Endothelial cell of umbilical vein (primary cell): Measurements from ENCODE around the gene FLNB. TPM values are rescaled to one million over a fixed set of nuclear protein-coding genes. Genes with fewer than 3 reads are reported as not detected.

Experiments
- BruUV-seq: library from RNA; stranded (reverse); fragments of 400-500 nt; replicated peaks from 2 replicates; lab custom pipeline; 2021; lab: Mats Ljungman, UMichigan
- CTCF ChIA-PET: fragments of 300-600, 350-600 bp; sonication (Branson Sonifier 250); formaldehyde crosslinking; loops from one replicate; lab custom pipeline; 2021; ENCODE audit warnings: antibody characterized with exemption, inconsistent platforms; lab: Charles Lee
- POLR2A ChIA-PET: fragments of 300-600, 350-600 bp; sonication (Branson Sonifier 250); formaldehyde crosslinking; loops from one replicate; lab custom pipeline; 2021; ENCODE audit warnings: antibody characterized with exemption, inconsistent platforms; lab: Charles Lee
- DNase-seq: peaks from one replicate; pipeline ENCODE4 v3.0.0-alpha.2; 2011; ENCODE audit warnings: low read depth, low spot score
- FAIRE-seq: peaks from 2 replicates; lab custom pipeline; 2011; peaks lifted over from hg19 to GRCh38; lab: Jason Lieb, UNC
- H2AFZ ChIP-seq: 2 replicates; pipeline ENCODE4 v1.6.0; 2012; ENCODE audit warnings: low read depth, low read length, control low read depth, inconsistent platforms
- H3K27ac ChIP-seq: 2 replicates; pipeline ENCODE4 v1.5.1; 2011; ENCODE audit warnings: low read depth, mild to moderate bottlenecking, control low read depth, low read length, moderate library complexity; ENCODE audit not compliant: insufficient read depth
- H3K27me3 ChIP-seq, 2 experiments: 2 replicates each; pipeline versions ENCODE4 v1.6.0 to v1.6.1; 2011; ENCODE audit warnings: low read length in 2 of 2, mixed read lengths in 1 of 2; ENCODE audit not compliant: control insufficient read depth in 2 of 2, insufficient read depth in 2 of 2
- H3K36me3 ChIP-seq, 2 experiments: 2 replicates in 1 of 2; 3 replicates in 1 of 2; pipeline ENCODE4 v1.5.1; 2011; ENCODE audit warnings: low read length in 2 of 2, mild to moderate bottlenecking in 1 of 2, moderate library complexity in 1 of 2; ENCODE audit not compliant: control insufficient read depth in 2 of 2, insufficient read depth in 2 of 2; ENCODE audit errors: extremely low read depth in 1 of 2
- H3K4me1 ChIP-seq: 3 replicates; pipeline ENCODE4 v1.5.1; 2011; ENCODE audit warnings: mild to moderate bottlenecking, low read length; ENCODE audit not compliant: control insufficient read depth, insufficient read depth; ENCODE audit errors: extremely low read depth
- H3K4me2 ChIP-seq: 2 replicates; pipeline ENCODE4 v1.6.1; 2011; ENCODE audit warnings: low read length, control low read depth, mixed read lengths; ENCODE audit not compliant: insufficient read depth
- H3K4me3 ChIP-seq, 3 experiments: fragments of 200-600 bp in 1 of 3; sonication (generic), shearing (Covaris generic) in 1 of 3; replicated peaks in 1 of 3; 2 replicates each; pipeline ENCODE4 v1.5.1; 2011 to 2016; ENCODE audit warnings: control low read depth in 3 of 3, low read length in 3 of 3, mild to moderate bottlenecking in 2 of 3, inconsistent platforms in 1 of 3, low read depth in 1 of 3, moderate library complexity in 1 of 3; ENCODE audit not compliant: insufficient read depth in 1 of 3
- H3K79me2 ChIP-seq: 2 replicates; pipeline ENCODE4 v1.6.0; 2012; ENCODE audit warnings: low read length, inconsistent platforms; ENCODE audit not compliant: control insufficient read depth, insufficient read depth
- H3K9ac ChIP-seq: replicated peaks from 2 replicates; pipeline ENCODE3; 2011; ENCODE audit warnings: low read length, control low read depth; ENCODE audit not compliant: insufficient read depth; ENCODE audit errors: extremely low read depth
- H3K9me1 ChIP-seq: replicated peaks from 3 replicates; pipeline ENCODE4 v1.6.0; 2011; ENCODE audit warnings: mild to moderate bottlenecking, low read length; ENCODE audit not compliant: control insufficient read depth, insufficient read depth; ENCODE audit errors: extremely low read depth
- H3K9me3 ChIP-seq: replicated peaks from 2 replicates; pipeline ENCODE4 v1.5.1; 2012; ENCODE audit warnings: low read length, inconsistent platforms; ENCODE audit not compliant: control insufficient read depth, insufficient read depth
- H4K20me1 ChIP-seq: replicated peaks from 2 replicates; pipeline ENCODE3; 2011; ENCODE audit warnings: mild to moderate bottlenecking, low read length; ENCODE audit not compliant: control insufficient read depth, insufficient read depth; ENCODE audit errors: extremely low read depth
- EZH2 ChIP-seq: IDR thresholded peaks from 2 replicates; pipeline ENCODE4 v1.6.1; 2012; ENCODE audit warnings: borderline replicate concordance, low read depth, mild to moderate bottlenecking, moderate library complexity, low read length, inconsistent platforms; ENCODE audit not compliant: severe bottlenecking
- JUN ChIP-seq: IDR thresholded peaks from 2 replicates; pipeline ENCODE4 v1.6.1; 2011; ENCODE audit warnings: borderline replicate concordance, low read depth; ENCODE audit not compliant: insufficient read length, insufficient read depth
- MYC ChIP-seq: IDR thresholded peaks from one replicate; pipeline ENCODE4 v1.6.1; 2011; ENCODE audit warnings: mild to moderate bottlenecking, low read depth, low read length
- POLR2A ChIP-seq: IDR thresholded peaks from 2 replicates; pipeline ENCODE4 v1.6.1; 2012; ENCODE audit warnings: low read depth, mild to moderate bottlenecking, control low read depth, low read length
- dilution Hi-C: fragments of 300-500 bp; cut with MboI; formaldehyde crosslinking; loops from one replicate; pipeline ENCODE4 v1.15.0; 2019; ENCODE audit warnings: low sequenced_read_pairs; ENCODE audit not compliant: extremely low pct_ligation_motif_present
- intact Hi-C: fragments of 100-400 bp; cut with micrococcal nuclease; formaldehyde crosslinking; loops from one replicate; pipeline ENCODE4 v1.10.0; 2022
- polyA plus RNA-seq, 4 experiments: library from polyadenylated mRNA; depleted of rRNA in 3 of 4; stranded (reverse) in 3 of 4; unstranded in 1 of 4; fragments of >200 nt; gene quantifications; 2 replicates each; pipeline versions ENCODE4 v1.2.1 to v1.2.3, GENCODE V29; 2011 to 2012; ENCODE audit warnings: missing spikeins in 1 of 4
- total RNA-seq: library from RNA; stranded (reverse); gene quantifications from 2 replicates; pipeline ENCODE4 v1.2.3, GENCODE V29; 2021
- TF ChIP-seq, protein P1 (sequence below), 2 donors: IDR thresholded peaks; 1 replicate in 1 of 2; 2 replicates in 1 of 2; pipeline ENCODE4 v1.5.1; 2011; ENCODE audit warnings: low read length in 2 of 2, mild to moderate bottlenecking in 2 of 2, moderate library complexity in 2 of 2, control low read depth in 1 of 2, inconsistent platforms in 1 of 2, low read depth in 1 of 2; ENCODE audit not compliant: insufficient read depth in 1 of 2; ENCODE audit errors: extremely low read depth in 1 of 2
- TF ChIP-seq, protein P2 (sequence below): IDR thresholded peaks from 2 replicates; pipeline ENCODE4 v1.6.1; 2011; ENCODE audit not compliant: insufficient read depth, insufficient read length

The FLNB gene
- total and polyA plus RNA-seq, 2 donors (not counting 3 experiments of a cell fraction or from before 2014, with no cell fraction given) = 479 to 670 TPM

DNA sequence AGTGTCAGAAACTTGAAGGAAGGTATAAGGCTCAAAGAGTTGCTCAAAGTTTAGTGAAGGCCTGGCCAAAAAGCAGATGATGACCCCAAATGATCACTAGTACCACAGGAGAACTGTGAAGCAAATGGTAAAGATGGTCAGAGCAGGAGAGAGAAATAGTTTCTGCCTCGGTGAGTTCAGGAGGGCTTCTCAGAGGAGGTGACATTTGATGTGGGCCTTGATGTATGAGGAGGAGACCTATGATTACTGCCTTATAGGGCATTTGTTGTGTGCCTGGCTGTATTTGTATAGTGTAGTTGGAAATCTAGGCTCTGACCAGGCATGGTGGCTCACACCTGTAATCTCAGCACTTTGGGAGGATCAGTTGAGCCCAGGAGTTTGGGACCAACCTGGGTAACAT is 152.2 kb downstream of the FLNB start:
- H3K79me2 ChIP-seq = peaks cover 10% of the 10 kb centered on the region
- TF ChIP-seq EZH2 (no peak), MYC (no peak), POLR2A (no peak), JUN (no peak)
- TF ChIP-seq, protein P1, sequence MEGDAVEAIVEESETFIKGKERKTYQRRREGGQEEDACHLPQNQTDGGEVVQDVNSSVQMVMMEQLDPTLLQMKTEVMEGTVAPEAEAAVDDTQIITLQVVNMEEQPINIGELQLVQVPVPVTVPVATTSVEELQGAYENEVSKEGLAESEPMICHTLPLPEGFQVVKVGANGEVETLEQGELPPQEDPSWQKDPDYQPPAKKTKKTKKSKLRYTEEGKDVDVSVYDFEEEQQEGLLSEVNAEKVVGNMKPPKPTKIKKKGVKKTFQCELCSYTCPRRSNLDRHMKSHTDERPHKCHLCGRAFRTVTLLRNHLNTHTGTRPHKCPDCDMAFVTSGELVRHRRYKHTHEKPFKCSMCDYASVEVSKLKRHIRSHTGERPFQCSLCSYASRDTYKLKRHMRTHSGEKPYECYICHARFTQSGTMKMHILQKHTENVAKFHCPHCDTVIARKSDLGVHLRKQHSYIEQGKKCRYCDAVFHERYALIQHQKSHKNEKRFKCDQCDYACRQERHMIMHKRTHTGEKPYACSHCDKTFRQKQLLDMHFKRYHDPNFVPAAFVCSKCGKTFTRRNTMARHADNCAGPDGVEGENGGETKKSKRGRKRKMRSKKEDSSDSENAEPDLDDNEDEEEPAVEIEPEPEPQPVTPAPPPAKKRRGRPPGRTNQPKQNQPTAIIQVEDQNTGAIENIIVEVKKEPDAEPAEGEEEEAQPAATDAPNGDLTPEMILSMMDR (IDR thresholded peaks at IDR 0.05; ENCODE audit: extremely low read depth in 1 of 2, insufficient read depth in 1 of 2, low read depth in 1 of 2, low read length in 2 of 2) = no peak
- TF ChIP-seq, protein P2, sequence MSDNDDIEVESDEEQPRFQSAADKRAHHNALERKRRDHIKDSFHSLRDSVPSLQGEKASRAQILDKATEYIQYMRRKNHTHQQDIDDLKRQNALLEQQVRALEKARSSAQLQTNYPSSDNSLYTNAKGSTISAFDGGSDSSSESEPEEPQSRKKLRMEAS = no peak
- H2AFZ ChIP-seq = no peak overlapping the region
- DNase-seq = no peak
- peaks cover 66 to 73% of the 10 kb centered on the region in 2 experiments for H3K36me3 ChIP-seq
- ChIA-PET POLR2A (no interaction called here), CTCF (no interaction called here)
- H4K20me1 ChIP-seq = no peaks in the 10 kb centered on the region
- no peaks in the 10 kb centered on the region for H3K27me3 ChIP-seq
- no peak overlapping the region for H3K9ac ChIP-seq
- H3K27ac ChIP-seq = no peak overlapping the region
- H3K4me2 ChIP-seq = no peak overlapping the region
- peaks cover 41% of the 10 kb centered on the region for H3K4me1 ChIP-seq
- BruUV-seq = no TSS peak
- no peaks in the 10 kb centered on the region for H3K9me3 ChIP-seq
- no peak for FAIRE-seq
- H3K4me3 ChIP-seq = no peak overlapping the region
- dilution Hi-C loops = no loop called here
- intact Hi-C loops = loop anchor here (5.0 kb wide), 2 partner anchors 148 to 188 kb away; no protein-coding TSS in a partner anchor
- no peaks in the 10 kb centered on the region for H3K9me1 ChIP-seq
